HCT116 (cell line): ENCODE results near the gene POU1F1. TPM values are rescaled to one million over a fixed set of nuclear protein-coding genes. Genes with fewer than 3 reads are reported as not detected.

Source experiments
- ATAC-seq: fragments of 200-7000 bp; cut with Tn5 transposase; 2 replicates; pipeline ENCODE4 v1.9.1; 2020; ENCODE audit warnings: mild to moderate bottlenecking, moderate library complexity
- BruUV-seq: library from RNA; stranded (reverse); fragments of 400-500 nt; replicated peaks from 2 replicates; lab custom pipeline; 2021; lab: Mats Ljungman, UMichigan
- CTCF ChIA-PET: fragments of 300-600 bp; sonication (Branson Sonifier 250); formaldehyde crosslinking; loops from one replicate; lab custom pipeline; 2021; ENCODE audit warnings: antibody characterized with exemption; lab: Charles Lee
- POLR2A ChIA-PET: fragments of 300-600, 350-600 bp; sonication (Branson Sonifier 250); formaldehyde crosslinking; loops from one replicate; lab custom pipeline; 2021; ENCODE audit warnings: antibody characterized with exemption; lab: Charles Lee
- RAD21 ChIA-PET, 2 experiments: fragments of 300-600 bp; sonication (Branson Sonifier 250); formaldehyde crosslinking; loops; one replicate each; lab custom pipeline; 2023; ENCODE audit warnings: low total read pairs in 2 of 2; ENCODE audit not compliant: uncharacterized antibody in 2 of 2, unreplicated experiment in 2 of 2, low non-redundant PET in 1 of 2; lab: Charles Lee
- DNase-seq: peaks from one replicate; pipeline ENCODE4 v3.0.0-alpha.2; 2010; ENCODE audit warnings: low read depth, low spot score
- H2AFZ ChIP-seq: fragments of 200-600 bp; shearing (Covaris generic), sonication (generic); 2 replicates; pipeline ENCODE4 v1.6.1; 2017; ENCODE audit warnings: low read depth, mixed run types, mixed read lengths, antibody characterized with exemption, low read length; ENCODE audit not compliant: poor library complexity, severe bottlenecking
- H3K27ac ChIP-seq: 2 replicates; pipeline ENCODE4 v1.5.1; 2012; ENCODE audit warnings: low read depth, low read length
- H3K27me3 ChIP-seq: fragments of 200-600 bp; sonication (generic); 2 replicates; pipeline ENCODE4 v1.6.1; 2016; ENCODE audit warnings: mixed run types, low read length, mixed read lengths; ENCODE audit not compliant: insufficient read depth
- H3K36me3 ChIP-seq, 2 experiments: fragments of 200-500 bp in 1 of 2; fragments of 200-600 bp in 1 of 2; sonication (Bioruptor generic) in 1 of 2; sonication (generic) in 1 of 2; 2 replicates each; pipeline versions ENCODE4 v1.5.1 to v1.6.1; 2014 to 2016; ENCODE audit warnings: low read length in 2 of 2, inconsistent platforms in 1 of 2, mixed read lengths in 1 of 2, mixed run types in 1 of 2; ENCODE audit not compliant: insufficient read depth in 2 of 2, control insufficient read depth in 1 of 2
- H3K4me1 ChIP-seq, 2 experiments: fragments of 200-600 bp in 1 of 2; sonication (generic) in 1 of 2; 2 replicates each; pipeline versions ENCODE4 v1.5.1 to v1.6.1; 2012 to 2017; ENCODE audit warnings: low read length in 2 of 2, inconsistent platforms in 1 of 2, mild to moderate bottlenecking in 1 of 2, mixed read lengths in 1 of 2, mixed run types in 1 of 2, moderate library complexity in 1 of 2; ENCODE audit not compliant: insufficient read depth in 2 of 2, control insufficient read depth in 1 of 2
- H3K4me2 ChIP-seq: fragments of 200-600 bp; sonication (generic); 2 replicates; pipeline ENCODE4 v1.6.1; 2017; ENCODE audit warnings: mixed run types, low read length, mixed read lengths
- H3K4me3 ChIP-seq, 2 experiments: fragments of 200-600 bp in 1 of 2; sonication (generic) in 1 of 2; replicated peaks in 1 of 2; 2 replicates each; pipeline ENCODE4 v1.5.1; 2011 to 2016; ENCODE audit warnings: low read length in 2 of 2, control low read depth in 1 of 2, low read depth in 1 of 2, mild to moderate bottlenecking in 1 of 2, mixed read lengths in 1 of 2, mixed run types in 1 of 2
- H3K79me2 ChIP-seq: fragments of 200-600 bp; sonication (generic); 2 replicates; pipeline ENCODE4 v1.6.1; 2017; ENCODE audit warnings: mild to moderate bottlenecking, mixed run types, low read length, moderate library complexity, mixed read lengths; ENCODE audit not compliant: insufficient read depth
- H3K9ac ChIP-seq: fragments of 200-600 bp; sonication (generic); 2 replicates; pipeline ENCODE4 v1.6.1; 2016; ENCODE audit warnings: low read length, mixed read lengths
- H3K9me2 ChIP-seq: fragments of 200-600 bp; sonication (generic), shearing (Covaris generic); 2 replicates; pipeline ENCODE4 v1.6.1; 2017; ENCODE audit warnings: mixed run types, mild to moderate bottlenecking, moderate library complexity; ENCODE audit not compliant: insufficient read depth
- H3K9me3 ChIP-seq, 2 experiments: fragments of 200-500 bp in 1 of 2; fragments of 200-600 bp in 1 of 2; sonication (Bioruptor generic) in 1 of 2; sonication (generic) in 1 of 2; 2 replicates each; pipeline ENCODE4 v1.6.1; 2014 to 2017; ENCODE audit warnings: low read length in 2 of 2, mixed read lengths in 2 of 2, inconsistent platforms in 1 of 2, low read depth in 1 of 2, mild to moderate bottlenecking in 1 of 2, mixed run types in 1 of 2, moderate library complexity in 1 of 2; ENCODE audit not compliant: control insufficient read depth in 1 of 2, insufficient read depth in 1 of 2
- H4K20me1 ChIP-seq: fragments of 200-600 bp; sonication (generic), shearing (Covaris generic); 2 replicates; pipeline ENCODE4 v1.6.1; 2017; ENCODE audit warnings: mixed run types, mild to moderate bottlenecking, moderate library complexity; ENCODE audit not compliant: insufficient read depth
- CTCF ChIP-seq, 3 experiments: fragments of 200-600 bp in 1 of 3; sonication (generic) in 1 of 3; IDR thresholded peaks in 2 of 3; conservative IDR thresholded peaks in 1 of 3; 2 replicates each; pipeline ENCODE4 v1.5.1; 2012 to 2017; ENCODE audit warnings: low read depth in 2 of 3, low read length in 2 of 3, antibody characterized with exemption in 1 of 3, borderline replicate concordance in 1 of 3, control low read depth in 1 of 3, mild to moderate bottlenecking in 1 of 3, mixed read lengths in 1 of 3, mixed run types in 1 of 3, moderate library complexity in 1 of 3; ENCODE audit not compliant: insufficient read depth in 1 of 3
- EZH2phosphoT487 ChIP-seq: fragments of 200-600 bp; IDR thresholded peaks from 2 replicates; pipeline ENCODE4 v1.6.1; 2018; ENCODE audit warnings: antibody characterized with exemption, borderline replicate concordance
- MAX ChIP-seq: IDR thresholded peaks from 2 replicates; pipeline ENCODE4 v1.6.1; 2012
- POLR2AphosphoS5 ChIP-seq: IDR thresholded peaks from 2 replicates; pipeline ENCODE4 v1.6.1; 2011; ENCODE audit warnings: mild to moderate bottlenecking, low read depth, low read length, moderate library complexity
- REST ChIP-seq: IDR thresholded peaks from 2 replicates; pipeline ENCODE4 v1.6.1; 2012; ENCODE audit warnings: low read depth
- SP1 ChIP-seq: IDR thresholded peaks from 2 replicates; pipeline ENCODE4 v1.6.1; 2012; ENCODE audit warnings: low read depth
- SRF ChIP-seq: IDR thresholded peaks from 2 replicates; pipeline ENCODE4 v1.6.1; 2012; ENCODE audit warnings: low read depth
- YY1 ChIP-seq: IDR thresholded peaks from 2 replicates; pipeline ENCODE4 v1.6.1; 2011; ENCODE audit warnings: low read length, low read depth, moderate library complexity, mild to moderate bottlenecking; ENCODE audit not compliant: insufficient replicate concordance; ENCODE audit errors: extremely low read depth
- intact Hi-C: fragments of 100-400 bp; cut with micrococcal nuclease; formaldehyde crosslinking; loops from 2 replicates; pipeline ENCODE4 v1.10.0; 2022
- total RNA-seq: library from RNA; stranded (reverse); gene quantifications from one replicate; pipeline ENCODE4 v1.2.1, GENCODE V29; 2021; ENCODE audit not compliant: unreplicated experiment

POU1F1 gene
- total RNA-seq, 1 experiment from 2014 or later = not detected

GRCh38 chr3:87324609-87325008, 48.2 kb upstream of the POU1F1 start:
- intact Hi-C loops = no loop called here
- POLR2A ChIA-PET = no interaction called here
- no peaks in the 10 kb centered on the region for H3K36me3 ChIP-seq
- H3K9me3 ChIP-seq = no peaks in the 10 kb centered on the region; a peak in 1 of 4 replicates
- H3K79me2 ChIP-seq = no peaks in the 10 kb centered on the region
- H3K4me2 ChIP-seq = no peak overlapping the region
- H3K9ac ChIP-seq = no peak overlapping the region
- BruUV-seq = no TSS peak
- no peak overlapping the region for H2AFZ ChIP-seq
- no peaks in the 10 kb centered on the region for H3K9me2 ChIP-seq
- H3K4me3 ChIP-seq = no peak overlapping the region
- no peaks in the 10 kb centered on the region for H4K20me1 ChIP-seq
- peaks cover 11 to 13% of the 10 kb centered on the region in 2 experiments; a peak in 3 of 4 replicates for H3K4me1 ChIP-seq
- no peak for TF ChIP-seq YY1
- TF ChIP-seq SRF = no peak
- TF ChIP-seq POLR2AphosphoS5 = no peak
- TF ChIP-seq SP1 = no peak
- TF ChIP-seq EZH2phosphoT487 = no peak
- TF ChIP-seq CTCF (IDR thresholded peaks at IDR 0.05 in 2 of 3, conservative IDR thresholded peaks at IDR 0.05 in 1 of 3; ENCODE audit: borderline replicate concordance in 1 of 3, insufficient read depth in 1 of 3, low read depth in 2 of 3, low read length in 2 of 3) = no peak
- no peak for TF ChIP-seq REST
- TF ChIP-seq MAX = no peak
- no peaks in the 10 kb centered on the region for H3K27me3 ChIP-seq
- no peak for ATAC-seq
- CTCF ChIA-PET = no interaction called here
- DNase-seq = no peak
- RAD21 ChIA-PET = no interaction called here
- H3K27ac ChIP-seq = no peak overlapping the region
